Astrocyte (in vitro differentiated cells and primary cell): ENCODE results near the gene DUS1L. TPM values are rescaled to one million over a fixed set of nuclear protein-coding genes. Genes with fewer than 3 reads are reported as not detected.

Experiments used
- DNase-seq: peaks from one replicate; pipeline ENCODE4 v3.0.0-alpha.2; 2010; ENCODE audit warnings: low read depth
- FAIRE-seq: peaks from 2 replicates; lab custom pipeline; 2011; peaks lifted over from hg19 to GRCh38; lab: Jason Lieb, UNC
- H2AFZ ChIP-seq: 2 replicates; pipeline ENCODE4 v1.6.0; 2012; ENCODE audit warnings: low read depth, low read length, inconsistent platforms
- H3K27ac ChIP-seq: 2 replicates; pipeline ENCODE4 v1.5.1; 2011; ENCODE audit warnings: low read depth, low read length, inconsistent platforms
- H3K27me3 ChIP-seq: 2 replicates; pipeline ENCODE4 v1.6.0; 2011; ENCODE audit warnings: low read length, inconsistent platforms; ENCODE audit not compliant: insufficient read depth
- H3K36me3 ChIP-seq: 2 replicates; pipeline ENCODE4 v1.5.1; 2011; ENCODE audit warnings: low read length, inconsistent platforms; ENCODE audit not compliant: insufficient read depth
- H3K4me1 ChIP-seq: 2 replicates; pipeline ENCODE4 v1.5.1; 2011; ENCODE audit warnings: low read length, inconsistent platforms; ENCODE audit not compliant: insufficient read depth
- H3K4me2 ChIP-seq: 2 replicates; pipeline ENCODE4 v1.6.0; 2012; ENCODE audit warnings: low read length, inconsistent platforms
- H3K4me3 ChIP-seq: 2 replicates; pipeline ENCODE4 v1.5.1; 2011; ENCODE audit warnings: low read depth, mild to moderate bottlenecking, low read length, inconsistent platforms; ENCODE audit not compliant: insufficient read depth
- H3K79me2 ChIP-seq: 2 replicates; pipeline ENCODE4 v1.6.0; 2012; ENCODE audit warnings: mild to moderate bottlenecking, low read length, inconsistent platforms; ENCODE audit not compliant: insufficient read depth
- H3K9ac ChIP-seq: 2 replicates; pipeline ENCODE4 v1.6.0; 2012; ENCODE audit warnings: mild to moderate bottlenecking, low read length, inconsistent platforms
- H3K9me3 ChIP-seq: 2 replicates; pipeline ENCODE4 v1.5.1; 2012; ENCODE audit warnings: low read depth, mild to moderate bottlenecking, low read length, inconsistent platforms; ENCODE audit not compliant: insufficient read depth
- H4K20me1 ChIP-seq: 2 replicates; pipeline ENCODE4 v1.6.0; 2012; ENCODE audit warnings: low read length, inconsistent platforms; ENCODE audit not compliant: insufficient read depth
- H3K27ac Mint-ChIP-seq: one replicate; pipeline ENCODE4 v1.8.0; 2021; ENCODE audit warnings: mild to moderate bottlenecking, mixed read lengths; ENCODE audit not compliant: unreplicated experiment
- H3K27me3 Mint-ChIP-seq: one replicate; pipeline ENCODE4 v1.8.0; 2021; ENCODE audit warnings: low read depth, mixed read lengths; ENCODE audit not compliant: unreplicated experiment
- H3K36me3 Mint-ChIP-seq: one replicate; pipeline ENCODE4 v1.8.0; 2021; ENCODE audit warnings: low read depth, mixed read lengths; ENCODE audit not compliant: unreplicated experiment
- H3K4me1 Mint-ChIP-seq: one replicate; pipeline ENCODE4 v1.8.0; 2021; ENCODE audit warnings: low read depth, mixed read lengths; ENCODE audit not compliant: unreplicated experiment
- H3K4me3 Mint-ChIP-seq: one replicate; pipeline ENCODE4 v1.8.0; 2021; ENCODE audit warnings: mild to moderate bottlenecking, moderate library complexity, mixed read lengths; ENCODE audit not compliant: unreplicated experiment
- H3K9me3 Mint-ChIP-seq: one replicate; pipeline ENCODE4 v1.8.0; 2021; ENCODE audit warnings: mild to moderate bottlenecking, mixed read lengths; ENCODE audit not compliant: unreplicated experiment
- CTCF ChIP-seq: IDR thresholded peaks from 2 replicates; pipeline ENCODE4 v1.5.1; 2011; ENCODE audit warnings: low read depth, mild to moderate bottlenecking, inconsistent platforms, low read length, moderate library complexity; ENCODE audit not compliant: insufficient read depth
- EZH2 ChIP-seq: IDR thresholded peaks from 2 replicates; pipeline ENCODE4 v1.6.1; 2012; ENCODE audit warnings: mild to moderate bottlenecking, low read length, inconsistent platforms; ENCODE audit not compliant: insufficient read depth
- total RNA-seq: library from RNA; stranded (reverse); gene quantifications from 2 replicates; pipeline ENCODE4 v1.2.1, GENCODE V29; 2021

The DUS1L gene
- total RNA-seq, 1 donor from 2014 or later = 55.1 TPM

GRCh38 chr17:82077617-82078358, 12.2 kb upstream of the DUS1L start:
- Histone ChIP-seq H3K4me1 (no peaks in the 10 kb centered on the region), H4K20me1 (peaks cover 36% of the 10 kb centered on the region), H3K9me3 (no peaks in the 10 kb centered on the region), H3K27ac (no peak overlapping the region), H2AFZ (no peak overlapping the region), H3K79me2 (no peaks in the 10 kb centered on the region), H3K4me3 (no peak overlapping the region), H3K9ac (no peak overlapping the region), H3K4me2 (no peak overlapping the region), H3K36me3 (no peaks in the 10 kb centered on the region), H3K27me3 (no peaks in the 10 kb centered on the region)
- H3K9me3 Mint-ChIP-seq = no peaks in the 10 kb centered on the region
- no peak for FAIRE-seq
- peaks cover 2% of the 10 kb centered on the region for H3K36me3 Mint-ChIP-seq
- H3K27ac Mint-ChIP-seq = no peak overlapping the region
- no peak overlapping the region for H3K4me3 Mint-ChIP-seq
- peaks cover 3% of the 10 kb centered on the region for H3K27me3 Mint-ChIP-seq
- no peaks in the 10 kb centered on the region for H3K4me1 Mint-ChIP-seq
- TF ChIP-seq CTCF (no peak), EZH2 (no peak)
- DNase-seq = no peak

- H3K27ac Mint-ChIP-seq = no peak overlapping the region
Measured at GRCh38 chr17:82076785-82077591, 11.4 kb upstream of the DUS1L start.

More at GRCh38 chr17:82076785-82077591, 11.4 kb upstream of the DUS1L start:
- H3K4me1 Mint-ChIP-seq = no peaks in the 10 kb centered on the region
- no peaks in the 10 kb centered on the region for H3K9me3 ChIP-seq
- no peak overlapping the region for H2AFZ ChIP-seq
- no peak overlapping the region for H3K4me3 Mint-ChIP-seq
- no peak overlapping the region for H3K27ac ChIP-seq
- peaks cover 2% of the 10 kb centered on the region for H3K36me3 Mint-ChIP-seq
- no peaks in the 10 kb centered on the region for H3K27me3 ChIP-seq
- DNase-seq = no peak
- H3K27me3 Mint-ChIP-seq = peaks cover 3% of the 10 kb centered on the region
- H4K20me1 ChIP-seq = peaks cover 32% of the 10 kb centered on the region
- TF ChIP-seq EZH2 (no peak), CTCF (no peak)
- H3K9me3 Mint-ChIP-seq = no peaks in the 10 kb centered on the region
- no peak overlapping the region for H3K4me3 ChIP-seq
- no peaks in the 10 kb centered on the region for H3K36me3 ChIP-seq
- no peak overlapping the region for H3K9ac ChIP-seq
- no peak for FAIRE-seq
- H3K4me2 ChIP-seq = no peak overlapping the region
- H3K79me2 ChIP-seq = no peaks in the 10 kb centered on the region
- H3K4me1 ChIP-seq = no peaks in the 10 kb centered on the region
